K562 (cell line): ENCODE measurements around the gene FDX2. TPM values are rescaled to one million over a fixed set of nuclear protein-coding genes. Genes with fewer than 3 reads are reported as not detected.

Experiments
- ATAC-seq: fragments of 200-7000 bp; cut with Tn5 transposase; 3 replicates; pipeline ENCODE4 v1.9.1; 2020; ENCODE audit warnings: moderate library complexity
- BruUV-seq: library from RNA; stranded (reverse); fragments of 400-500 nt; replicated peaks from 2 replicates; lab custom pipeline; 2021; lab: Mats Ljungman, UMichigan
- CTCF ChIA-PET: fragments of 300-600 bp; formaldehyde crosslinking; extraction: SDS; loops from one replicate; lab custom pipeline; 2021; ENCODE audit warnings: low intra/inter-chr PET ratio; lab: Yijun Ruan, JAX
- POLR2A ChIA-PET: fragments of 300-600, 350-650 bp; sonication (Branson Sonifier 250); formaldehyde crosslinking; extraction: SDS; loops from one replicate; lab custom pipeline; 2021; ENCODE audit warnings: antibody characterized with exemption, inconsistent platforms; lab: Yijun Ruan, JAX
- DNase-seq, 4 experiments: peaks; one replicate each; pipeline versions ENCODE4 v3.0.0 to v3.0.0-alpha.2; 2011 to 2018; ENCODE audit warnings: low spot score in 3 of 4, mixed read lengths in 3 of 4; ENCODE audit errors: extremely low read depth in 1 of 4
- FAIRE-seq: peaks from 2 replicates; lab custom pipeline; 2011; peaks lifted over from hg19 to GRCh38; lab: Jason Lieb, UNC
- H2AFZ ChIP-seq: 2 replicates; pipeline ENCODE4 v1.6.0; 2011; ENCODE audit warnings: low read depth, low read length, control low read depth, inconsistent platforms
- H3K27ac ChIP-seq: fragments of 200-600 bp; 3 replicates; pipeline ENCODE4 v1.8.0; 2011; ENCODE audit warnings: low read depth, mild to moderate bottlenecking, control low read depth, inconsistent platforms, low read length, moderate library complexity, mixed read lengths; ENCODE audit errors: extremely low read depth
- H3K27me3 ChIP-seq, 2 experiments: fragments of 300-600 bp in 1 of 2; 2 replicates in 1 of 2; 3 replicates in 1 of 2; pipeline versions ENCODE4 v1.6.0 to v1.8.0; 2011; ENCODE audit warnings: inconsistent platforms in 2 of 2, low read length in 2 of 2, mild to moderate bottlenecking in 1 of 2, mixed read lengths in 1 of 2, moderate library complexity in 1 of 2; ENCODE audit not compliant: control insufficient read depth in 2 of 2, insufficient read depth in 2 of 2
- H3K36me3 ChIP-seq: fragments of 300-600 bp; 3 replicates; pipeline ENCODE4 v1.8.0; 2011; ENCODE audit warnings: mild to moderate bottlenecking, low read length, inconsistent platforms; ENCODE audit not compliant: control insufficient read depth, insufficient read depth
- H3K4me1 ChIP-seq, 2 experiments: fragments of 200-600 bp in 1 of 2; replicated peaks in 1 of 2; 2 replicates in 1 of 2; 3 replicates in 1 of 2; pipeline versions ENCODE4 v1.5.1 to v1.8.0; 2011; ENCODE audit warnings: inconsistent platforms in 2 of 2, low read length in 2 of 2, mild to moderate bottlenecking in 1 of 2, mixed read lengths in 1 of 2, moderate library complexity in 1 of 2; ENCODE audit not compliant: control insufficient read depth in 2 of 2, insufficient read depth in 2 of 2
- H3K4me2 ChIP-seq: 2 replicates; pipeline ENCODE4 v1.6.1; 2011; ENCODE audit warnings: low read length, control low read depth, inconsistent platforms, mixed read lengths; ENCODE audit not compliant: insufficient read depth
- H3K4me3 ChIP-seq: fragments of 200-600 bp; sonication (generic), shearing (Covaris generic); 2 replicates; pipeline ENCODE4 v1.5.1; 2016; ENCODE audit warnings: control low read depth, inconsistent platforms
- H3K79me2 ChIP-seq: fragments of 200-600 bp; 3 replicates; pipeline ENCODE4 v1.8.0; 2011; ENCODE audit warnings: low read length, inconsistent platforms; ENCODE audit not compliant: control insufficient read depth, insufficient read depth
- H3K9ac ChIP-seq, 2 experiments: 2 replicates each; pipeline versions ENCODE4 v1.6.0 to v1.6.1; 2011; ENCODE audit warnings: low read depth in 2 of 2, low read length in 2 of 2, control low read depth in 1 of 2, inconsistent platforms in 1 of 2, mild to moderate bottlenecking in 1 of 2, mixed read lengths in 1 of 2; ENCODE audit not compliant: insufficient read depth in 1 of 2
- H3K9me1 ChIP-seq: one replicate; pipeline ENCODE4 v1.6.0; 2011; ENCODE audit warnings: inconsistent platforms, mild to moderate bottlenecking, low read length, moderate library complexity; ENCODE audit not compliant: control insufficient read depth, insufficient read depth
- H3K9me3 ChIP-seq: replicated peaks from 2 replicates; pipeline ENCODE4 v1.5.1; 2011; ENCODE audit warnings: low read depth, low read length, inconsistent platforms; ENCODE audit not compliant: control insufficient read depth, insufficient read depth
- H4K20me1 ChIP-seq: replicated peaks from 2 replicates; pipeline ENCODE4 v1.6.1; 2011; ENCODE audit warnings: low read length, inconsistent platforms, mixed read lengths; ENCODE audit not compliant: control insufficient read depth, insufficient read depth
- NFRKB ChIP-seq: fragments of 450-650 bp; IDR thresholded peaks from 2 replicates; pipeline ENCODE4 v1.6.1; 2016; ENCODE audit warnings: low read depth
- POLR2G ChIP-seq: fragments of 200-400 bp; formaldehyde crosslinking; IDR thresholded peaks from 2 replicates; pipeline ENCODE4 v1.6.1; 2017; ENCODE audit warnings: low read depth, mild to moderate bottlenecking, antibody characterized with exemption, low read length, moderate library complexity
- RBFOX2 ChIP-seq: fragments of 200-400 bp; formaldehyde crosslinking; IDR thresholded peaks from 2 replicates; pipeline ENCODE4 v1.6.1; 2017; ENCODE audit warnings: low read depth, mild to moderate bottlenecking, low read length, moderate library complexity
- WGBS: fragments of 100-300 bp; shearing (Covaris generic); methylation state at CpG from one replicate; pipeline ENCODE4 v1.1.6; 2016; ENCODE audit warnings: low coverage, mixed read lengths; ENCODE audit not compliant: insufficient coverage; ENCODE audit errors: missing lambda C conversion rate; 5-methylcytosine and 5-hydroxymethylcytosine counted together
- in situ Hi-C: fragments of 300-500 bp; cut with MboI; formaldehyde crosslinking; loops from 4 replicates; pipeline ENCODE4 v1.15.0; 2018; ENCODE audit warnings: inconsistent platforms, mixed read lengths
- intact Hi-C: fragments of 100-400 bp; cut with micrococcal nuclease; formaldehyde crosslinking; loops from 2 replicates; pipeline ENCODE4 v1.14.2; 2022
- polyA plus RNA-seq, 8 experiments: library from polyadenylated mRNA; depleted of rRNA in 4 of 8; stranded (reverse) in 5 of 8; unstranded in 3 of 8; fragments of >200 nt; fragmentation: Nextera tagmentation in 2 of 8; fragmentation: Illumina TruSeq in 1 of 8; extraction: Ambion mirVana in 2 of 8; extraction: Trizol in 1 of 8; gene quantifications; 2 replicates each; pipeline versions ENCODE4 v1.2.1 to v1.2.3, GENCODE V29; 2011 to 2014; ENCODE audit warnings: inconsistent platforms in 1 of 8, missing spikeins in 1 of 8
- total RNA-seq, 7 experiments: library from RNA; depleted of rRNA in 6 of 7; stranded (reverse); fragments of >200 nt in 6 of 7; fragmentation: Illumina TruSeq in 2 of 7; extraction: Trizol in 2 of 7; gene quantifications; 2 replicates each; pipeline versions ENCODE4 v1.2.1 to v1.2.3, GENCODE V29; 2011 to 2021; ENCODE audit warnings: low replicate concordance in 1 of 7
- TF ChIP-seq, protein P1 (sequence below), 2 experiments: fragments of 450-650 bp in 1 of 2; sonication (generic) in 1 of 2; formaldehyde crosslinking in 1 of 2; IDR thresholded peaks; 2 replicates each; pipeline versions ENCODE4 v1.7.1 to v1.9.0; 2016 to 2022; ENCODE audit warnings: inconsistent platforms in 1 of 2, mild to moderate bottlenecking in 1 of 2, missing genetic modification reagents in 1 of 2

The FDX2 gene
- total and polyA plus RNA-seq, 9 of the 15 experiments (the other 6 are each of a cell fraction or from before 2014, with no cell fraction given), result 2.5 to 49.8 (median 29.7) TPM

- DNase-seq (no peak), FAIRE-seq (no peak), ATAC-seq (no peak)
- in situ Hi-C loops (no loop called here), intact Hi-C loops (no loop called here)
- H3K79me2 ChIP-seq, result peaks cover 37% of the 10 kb centered on the region
- H3K9ac ChIP-seq, result peak overlapping the region in 1 of 2 experiments; percentile 86; a peak in 2 of 4 replicates
- no peaks in the 10 kb centered on the region for H3K27me3 ChIP-seq
- H3K9me3 ChIP-seq, result no peaks in the 10 kb centered on the region
- H3K9me1 ChIP-seq, result peaks cover 6% of the 10 kb centered on the region
- ChIA-PET POLR2A (interaction anchor here (6.2 kb wide), 1 partner anchor 14 kb away, joined by 74 read pairs; the partner anchor contains the start of gene ICAM1), CTCF (no interaction called here)
- TF ChIP-seq POLR2G, result peak; percentile 63
- peak; percentile 28; the same call in 1 of the 2 replicates for TF ChIP-seq RBFOX2
- TF ChIP-seq, protein P1, sequence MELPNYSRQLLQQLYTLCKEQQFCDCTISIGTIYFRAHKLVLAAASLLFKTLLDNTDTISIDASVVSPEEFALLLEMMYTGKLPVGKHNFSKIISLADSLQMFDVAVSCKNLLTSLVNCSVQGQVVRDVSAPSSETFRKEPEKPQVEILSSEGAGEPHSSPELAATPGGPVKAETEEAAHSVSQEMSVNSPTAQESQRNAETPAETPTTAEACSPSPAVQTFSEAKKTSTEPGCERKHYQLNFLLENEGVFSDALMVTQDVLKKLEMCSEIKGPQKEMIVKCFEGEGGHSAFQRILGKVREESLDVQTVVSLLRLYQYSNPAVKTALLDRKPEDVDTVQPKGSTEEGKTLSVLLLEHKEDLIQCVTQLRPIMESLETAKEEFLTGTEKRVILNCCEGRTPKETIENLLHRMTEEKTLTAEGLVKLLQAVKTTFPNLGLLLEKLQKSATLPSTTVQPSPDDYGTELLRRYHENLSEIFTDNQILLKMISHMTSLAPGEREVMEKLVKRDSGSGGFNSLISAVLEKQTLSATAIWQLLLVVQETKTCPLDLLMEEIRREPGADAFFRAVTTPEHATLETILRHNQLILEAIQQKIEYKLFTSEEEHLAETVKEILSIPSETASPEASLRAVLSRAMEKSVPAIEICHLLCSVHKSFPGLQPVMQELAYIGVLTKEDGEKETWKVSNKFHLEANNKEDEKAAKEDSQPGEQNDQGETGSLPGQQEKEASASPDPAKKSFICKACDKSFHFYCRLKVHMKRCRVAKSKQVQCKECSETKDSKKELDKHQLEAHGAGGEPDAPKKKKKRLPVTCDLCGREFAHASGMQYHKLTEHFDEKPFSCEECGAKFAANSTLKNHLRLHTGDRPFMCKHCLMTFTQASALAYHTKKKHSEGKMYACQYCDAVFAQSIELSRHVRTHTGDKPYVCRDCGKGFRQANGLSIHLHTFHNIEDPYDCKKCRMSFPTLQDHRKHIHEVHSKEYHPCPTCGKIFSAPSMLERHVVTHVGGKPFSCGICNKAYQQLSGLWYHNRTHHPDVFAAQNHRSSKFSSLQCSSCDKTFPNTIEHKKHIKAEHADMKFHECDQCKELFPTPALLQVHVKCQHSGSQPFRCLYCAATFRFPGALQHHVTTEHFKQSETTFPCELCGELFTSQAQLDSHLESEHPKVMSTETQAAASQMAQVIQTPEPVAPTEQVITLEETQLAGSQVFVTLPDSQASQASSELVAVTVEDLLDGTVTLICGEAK (IDR thresholded peaks at IDR 0.05), result no peak
- TF ChIP-seq, protein P1 (CRISPR knock-in tag; IDR thresholded peaks at IDR 0.05), result no peak
- TF ChIP-seq NFRKB, result no peak
- H2AFZ ChIP-seq, result no peak overlapping the region
- H3K4me3 ChIP-seq, result no peak overlapping the region
- peaks cover 30 to 58% of the 10 kb centered on the region in 2 experiments; a peak in 4 of 5 replicates for H3K4me1 ChIP-seq
- peaks cover 63% of the 10 kb centered on the region for H3K36me3 ChIP-seq
- no peaks in the 10 kb centered on the region for H4K20me1 ChIP-seq
- BruUV-seq, result no TSS peak
- WGBS, result 93% methylated on average over 29 of the region's 34 CpGs
- peak overlapping the region; percentile 20; the same call in 1 of the 2 replicates for H3K4me2 ChIP-seq
- no peak overlapping the region; the same call in 2 of the 3 replicates for H3K27ac ChIP-seq
Measured at GRCh38 chr19:10284065-10284959, 31.5 kb downstream of the FDX2 start.
